BE2C (cell line): ENCODE data around the gene TBX18.

ENCODE experiments used
- DNase-seq: peaks from one replicate; pipeline ENCODE4 v3.0.0-alpha.2; 2020
- H3K27me3 ChIP-seq: fragments of 250-450 bp; sonication (Bioruptor Pico); 2 replicates; pipeline ENCODE4 v1.5.1; 2020; ENCODE audit warnings: mild to moderate bottlenecking
- H3K36me3 ChIP-seq: fragments of 250-450 bp; sonication (Bioruptor Pico); 2 replicates; pipeline ENCODE4 v1.5.1; 2020; ENCODE audit warnings: mild to moderate bottlenecking
- H3K4me1 ChIP-seq: fragments of 250-450 bp; sonication (Bioruptor Pico); 2 replicates; pipeline ENCODE4 v1.5.1; 2020
- H3K4me3 ChIP-seq: 2 replicates; pipeline ENCODE4 v1.5.1; 2011; ENCODE audit warnings: low read depth, low read length
- H3K9me3 ChIP-seq: fragments of 250-450 bp; sonication (Bioruptor Pico); 2 replicates; pipeline ENCODE4 v1.5.1; 2020
- TF ChIP-seq, protein P1 (sequence below): IDR thresholded peaks from 2 replicates; pipeline ENCODE4 v1.5.1; 2012; ENCODE audit warnings: mild to moderate bottlenecking, low read depth, low read length

TBX18 gene

DNA sequence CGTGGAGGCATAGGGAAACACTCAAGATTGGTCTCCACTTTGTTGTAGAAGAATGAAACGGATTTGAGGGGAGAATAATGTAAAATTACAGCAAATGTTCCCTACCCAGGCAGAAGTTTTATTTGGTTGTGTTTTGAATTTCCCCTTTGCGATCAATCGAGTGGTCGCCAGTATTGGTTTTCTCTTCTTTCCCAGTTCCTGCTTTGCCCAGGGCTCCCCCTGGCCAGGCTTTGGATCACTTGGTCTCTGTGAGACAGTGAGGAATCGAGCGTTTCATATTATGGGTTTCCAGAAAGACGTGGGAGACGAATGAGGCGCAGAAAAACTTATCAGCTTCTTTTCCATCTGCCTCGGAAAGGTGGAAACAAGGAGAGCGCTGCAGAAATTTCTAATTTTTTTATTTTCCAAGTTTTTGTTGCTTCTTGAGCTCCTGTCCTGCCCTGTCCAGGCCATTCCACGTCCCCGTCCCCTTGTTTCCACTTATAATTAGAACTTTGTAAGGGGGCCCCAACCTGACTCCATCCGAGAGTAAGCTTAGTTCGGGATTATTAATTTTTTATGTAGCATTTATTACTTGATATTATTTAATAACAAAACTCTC is 7.5 kb upstream of the TBX18 start:
- no peak for DNase-seq
- TF ChIP-seq, protein P1, sequence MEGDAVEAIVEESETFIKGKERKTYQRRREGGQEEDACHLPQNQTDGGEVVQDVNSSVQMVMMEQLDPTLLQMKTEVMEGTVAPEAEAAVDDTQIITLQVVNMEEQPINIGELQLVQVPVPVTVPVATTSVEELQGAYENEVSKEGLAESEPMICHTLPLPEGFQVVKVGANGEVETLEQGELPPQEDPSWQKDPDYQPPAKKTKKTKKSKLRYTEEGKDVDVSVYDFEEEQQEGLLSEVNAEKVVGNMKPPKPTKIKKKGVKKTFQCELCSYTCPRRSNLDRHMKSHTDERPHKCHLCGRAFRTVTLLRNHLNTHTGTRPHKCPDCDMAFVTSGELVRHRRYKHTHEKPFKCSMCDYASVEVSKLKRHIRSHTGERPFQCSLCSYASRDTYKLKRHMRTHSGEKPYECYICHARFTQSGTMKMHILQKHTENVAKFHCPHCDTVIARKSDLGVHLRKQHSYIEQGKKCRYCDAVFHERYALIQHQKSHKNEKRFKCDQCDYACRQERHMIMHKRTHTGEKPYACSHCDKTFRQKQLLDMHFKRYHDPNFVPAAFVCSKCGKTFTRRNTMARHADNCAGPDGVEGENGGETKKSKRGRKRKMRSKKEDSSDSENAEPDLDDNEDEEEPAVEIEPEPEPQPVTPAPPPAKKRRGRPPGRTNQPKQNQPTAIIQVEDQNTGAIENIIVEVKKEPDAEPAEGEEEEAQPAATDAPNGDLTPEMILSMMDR = no peak
- Histone ChIP-seq H3K27me3 (peaks cover 98% of the 10 kb centered on the region), H3K9me3 (peaks cover 4% of the 10 kb centered on the region; the same call in 1 of the 2 replicates), H3K4me1 (no peaks in the 10 kb centered on the region), H3K36me3 (no peaks in the 10 kb centered on the region), H3K4me3 (no peak overlapping the region)

DNA sequence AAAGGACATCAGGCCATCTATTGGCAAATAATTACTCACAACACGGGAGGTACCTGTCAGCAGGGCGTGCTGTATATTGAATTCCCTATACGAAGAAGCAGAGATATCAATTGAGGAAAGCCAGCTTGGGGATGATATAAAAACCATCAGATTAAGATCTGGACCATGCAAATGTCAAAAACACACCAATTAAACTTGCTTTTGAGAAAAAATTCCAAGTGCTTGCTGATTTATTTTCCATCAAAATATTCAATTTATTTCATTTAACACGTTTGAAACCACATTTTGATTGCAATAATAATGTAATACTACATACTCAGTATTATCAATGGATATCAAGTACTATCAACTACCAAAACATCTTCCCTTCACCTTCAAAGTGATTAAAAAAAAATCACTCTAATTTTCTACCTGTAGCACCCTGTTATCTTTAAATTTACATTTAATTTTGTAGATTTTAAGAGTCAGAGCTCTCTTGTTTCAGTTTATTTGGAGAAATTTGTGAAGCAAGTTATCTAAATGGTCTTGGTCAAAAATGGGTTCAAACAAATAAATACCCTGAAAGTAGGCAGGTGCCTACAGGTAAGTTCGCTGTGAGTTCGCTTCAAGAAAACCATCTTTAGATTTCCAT is 6.8 kb upstream of the TBX18 start:
- no peaks in the 10 kb centered on the region for H3K4me1 ChIP-seq
- H3K9me3 ChIP-seq = peaks cover 4% of the 10 kb centered on the region; the same call in 1 of the 2 replicates
- peaks cover 98% of the 10 kb centered on the region for H3K27me3 ChIP-seq
- TF ChIP-seq, protein P1 = no peak
- no peaks in the 10 kb centered on the region for H3K36me3 ChIP-seq
- no peak for DNase-seq
- no peak overlapping the region for H3K4me3 ChIP-seq

DNA sequence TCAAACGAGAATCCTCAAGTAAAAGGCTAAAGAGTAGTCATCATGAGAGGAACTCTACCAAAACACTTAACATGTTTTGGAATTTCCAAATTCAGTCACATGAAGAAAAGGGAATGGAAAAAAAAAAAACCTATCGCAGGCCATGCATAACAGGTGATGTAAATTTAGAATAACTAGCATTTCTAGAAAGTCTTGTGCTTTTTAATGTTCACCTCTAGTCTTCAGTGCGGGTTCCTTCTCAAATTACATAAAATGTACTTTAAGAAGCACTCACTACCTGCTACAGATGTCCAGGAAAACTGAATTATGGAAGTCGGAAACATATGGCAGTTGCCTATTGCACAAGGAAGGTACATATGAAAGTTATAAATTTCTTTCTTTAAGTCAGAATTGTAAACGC is 6.1 kb upstream of the TBX18 start:
- no peak for DNase-seq
- Histone ChIP-seq H3K4me1 (no peaks in the 10 kb centered on the region), H3K4me3 (no peak overlapping the region), H3K27me3 (peaks cover 98% of the 10 kb centered on the region), H3K36me3 (no peaks in the 10 kb centered on the region), H3K9me3 (peaks cover 4% of the 10 kb centered on the region; the same call in 1 of the 2 replicates)
- TF ChIP-seq, protein P1 = no peak

DNA sequence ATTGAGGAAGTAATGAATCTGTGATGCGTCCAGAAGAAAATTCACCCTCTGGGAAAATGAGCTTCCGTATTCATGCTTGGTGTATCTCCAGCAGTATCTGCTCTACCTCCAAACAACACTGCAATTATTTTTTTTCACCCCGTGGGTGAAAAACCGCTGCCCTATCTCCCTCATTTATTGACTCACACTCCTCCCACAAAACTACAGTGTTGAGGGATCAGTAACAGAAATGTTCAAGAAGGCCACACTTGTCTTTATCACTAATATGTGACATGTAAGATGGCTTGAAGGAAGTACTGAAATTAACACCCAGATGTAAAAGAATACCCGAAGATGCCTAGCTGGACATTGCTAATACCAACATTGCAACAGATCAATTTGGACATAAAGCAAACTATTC is 4.9 kb upstream of the TBX18 start:
- Histone ChIP-seq H3K36me3 (no peaks in the 10 kb centered on the region), H3K27me3 (peaks cover 93% of the 10 kb centered on the region), H3K4me1 (no peaks in the 10 kb centered on the region), H3K4me3 (no peak overlapping the region), H3K9me3 (peaks cover 4% of the 10 kb centered on the region; the same call in 1 of the 2 replicates)
- no peak for DNase-seq
- TF ChIP-seq, protein P1 = no peak

DNA sequence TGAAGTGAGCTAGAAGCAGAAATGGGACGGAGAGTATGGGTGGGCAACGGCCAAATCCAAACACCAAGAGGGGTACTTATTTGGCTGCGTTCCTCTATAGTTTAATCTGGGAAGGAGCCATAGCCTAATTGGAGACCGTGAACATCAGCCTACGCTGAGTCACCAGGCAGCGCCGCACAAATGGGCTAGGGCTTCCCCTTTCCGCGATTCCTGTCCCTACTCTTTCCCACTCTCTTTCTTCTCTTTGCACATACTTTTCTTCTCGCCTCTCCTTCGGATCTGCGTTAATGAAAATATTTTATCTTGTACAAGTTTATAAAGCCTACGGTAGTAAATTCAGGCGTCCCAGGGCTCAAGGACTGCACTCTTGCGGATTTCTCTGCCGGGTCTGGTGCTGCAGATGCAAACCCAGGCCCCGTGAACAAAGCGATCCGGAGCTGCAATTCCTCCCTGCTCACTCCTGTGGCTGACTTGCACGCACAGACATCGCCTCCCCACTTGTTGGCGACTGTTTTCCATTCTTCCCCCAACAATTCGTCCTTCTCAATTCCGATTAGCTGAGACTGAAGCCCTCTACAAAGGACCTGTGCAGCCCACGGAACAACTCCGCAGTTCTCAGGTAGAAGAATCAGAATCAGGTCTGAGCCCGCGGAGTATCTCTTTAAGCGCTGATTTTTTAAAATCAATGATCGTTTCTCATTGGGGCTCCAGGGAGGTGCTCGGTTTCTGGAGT is 4.2 kb upstream of the TBX18 start:
- Histone ChIP-seq H3K36me3 (no peaks in the 10 kb centered on the region), H3K27me3 (peaks cover 89% of the 10 kb centered on the region), H3K4me1 (no peaks in the 10 kb centered on the region), H3K9me3 (peaks cover 4% of the 10 kb centered on the region; the same call in 1 of the 2 replicates), H3K4me3 (no peak overlapping the region)
- TF ChIP-seq, protein P1 = no peak
- DNase-seq = no peak
